K562 (cell line): ENCODE data around the gene MYBPHL. TPM values are rescaled to one million over a fixed set of nuclear protein-coding genes. Genes with fewer than 3 reads are reported as not detected.

Experiments used
- CREBBP ChIP-seq: IDR thresholded peaks from one replicate; pipeline ENCODE4 v1.6.1; 2012; ENCODE audit warnings: low read depth, mild to moderate bottlenecking, control low read depth, inconsistent platforms, low read length
- EWSR1 ChIP-seq: fragments of 450-650 bp; IDR thresholded peaks from 2 replicates; pipeline ENCODE4 v1.6.1; 2018; ENCODE audit warnings: borderline replicate concordance, mild to moderate bottlenecking, low read depth, moderate library complexity; ENCODE audit not compliant: partially characterized antibody
- FOSL1 ChIP-seq: fragments of 200-800 bp; sonication (Bioruptor generic); conservative IDR thresholded peaks from 2 replicates; pipeline ENCODE4 v1.6.1; 2016; ENCODE audit warnings: missing genetic modification characterization, missing compliant biosample characterization
- FOXJ3 ChIP-seq: sonication (generic); formaldehyde crosslinking; IDR thresholded peaks from 2 replicates; pipeline ENCODE4 v1.4.0; 2020; ENCODE audit warnings: mild to moderate bottlenecking, missing genetic modification reagents
- GATA2 ChIP-seq: sonication (generic); formaldehyde crosslinking; IDR thresholded peaks from 2 replicates; pipeline ENCODE4 v1.4.0; 2020; ENCODE audit warnings: mild to moderate bottlenecking, missing genetic modification reagents
- KLF6 ChIP-seq: fragments of 250-450 bp; sonication (Bioruptor Pico); IDR thresholded peaks from 2 replicates; pipeline ENCODE4 v1.4.0; 2020; ENCODE audit warnings: mild to moderate bottlenecking, moderate library complexity, borderline replicate concordance
- MXI1 ChIP-seq: IDR thresholded peaks from 2 replicates; pipeline ENCODE4 v1.6.1; 2011; ENCODE audit warnings: low read depth, mild to moderate bottlenecking, improper control_type of control experiment, low read length
- NR2C2 ChIP-seq, 2 experiments: fragments of 200-800 bp in 1 of 2; sonication (Bioruptor generic) in 1 of 2; sonication (generic) in 1 of 2; formaldehyde crosslinking in 1 of 2; IDR thresholded peaks; 2 replicates each; pipeline versions ENCODE4 v1.6.1 to v1.8.0; 2016 to 2022; ENCODE audit warnings: mild to moderate bottlenecking in 1 of 2, missing compliant biosample characterization in 1 of 2, missing genetic modification characterization in 1 of 2, missing genetic modification reagents in 1 of 2
- NRF1 ChIP-seq, 2 experiments: fragments of 450-650 bp; IDR thresholded peaks in 1 of 2; conservative IDR thresholded peaks in 1 of 2; 2 replicates each; pipeline ENCODE4 v1.6.1; 2014; ENCODE audit warnings: mild to moderate bottlenecking in 2 of 2
- PHTF2 ChIP-seq: fragments of 250-450 bp; sonication (Bioruptor Pico); IDR thresholded peaks from 2 replicates; pipeline ENCODE4 v1.5.0; 2021; ENCODE audit warnings: mild to moderate bottlenecking
- POLR2A ChIP-seq: fragments of 450-650 bp; conservative IDR thresholded peaks from 2 replicates; pipeline ENCODE4 v1.6.1; 2016
- RFX5 ChIP-seq: IDR thresholded peaks from 2 replicates; pipeline ENCODE4 v1.6.1; 2011; ENCODE audit warnings: low read depth, mild to moderate bottlenecking, improper control_type of control experiment, low read length
- SREBF2 ChIP-seq: sonication (generic); formaldehyde crosslinking; IDR thresholded peaks from 2 replicates; pipeline ENCODE4 v1.4.0; 2020; ENCODE audit warnings: mild to moderate bottlenecking, missing genetic modification reagents
- TCF7 ChIP-seq: sonication (generic); IDR thresholded peaks from 2 replicates; pipeline ENCODE4 v1.6.1; 2016; ENCODE audit warnings: antibody characterized with exemption, borderline replicate concordance
- ZBTB5 ChIP-seq: fragments of 450-650 bp; IDR thresholded peaks from 2 replicates; pipeline ENCODE4 v1.6.1; 2017; ENCODE audit warnings: antibody characterized with exemption
- ZMIZ1 ChIP-seq, 2 experiments: fragments of 150-350 bp in 1 of 2; IDR thresholded peaks; 2 replicates each; pipeline ENCODE4 v1.6.1; 2012 to 2016; ENCODE audit warnings: low read depth in 2 of 2, low read length in 2 of 2, mild to moderate bottlenecking in 1 of 2, moderate library complexity in 1 of 2
- ZNF23 ChIP-seq: fragments of 250-450 bp; sonication (Bioruptor Pico); IDR thresholded peaks from 2 replicates; pipeline ENCODE4 v1.4.0; 2020; ENCODE audit warnings: mild to moderate bottlenecking
- ZNF76 ChIP-seq: fragments of 250-450 bp; sonication (Bioruptor Pico); IDR thresholded peaks from 2 replicates; pipeline ENCODE4 v1.4.0; 2020; ENCODE audit warnings: mild to moderate bottlenecking, moderate library complexity, borderline replicate concordance
- ZNF766 ChIP-seq: fragments of 200-800 bp; sonication (Bioruptor generic); conservative IDR thresholded peaks from 2 replicates; pipeline ENCODE4 v1.6.1; 2016; ENCODE audit warnings: missing genetic modification characterization, missing compliant biosample characterization
- polyA plus RNA-seq, 8 experiments: library from polyadenylated mRNA; depleted of rRNA in 4 of 8; stranded (reverse) in 5 of 8; unstranded in 3 of 8; fragments of >200 nt; fragmentation: Nextera tagmentation in 2 of 8; fragmentation: Illumina TruSeq in 1 of 8; extraction: Ambion mirVana in 2 of 8; extraction: Trizol in 1 of 8; gene quantifications; 2 replicates each; pipeline versions ENCODE4 v1.2.1 to v1.2.3, GENCODE V29; 2011 to 2014; ENCODE audit warnings: inconsistent platforms in 1 of 8, missing spikeins in 1 of 8
- total RNA-seq, 7 experiments: library from RNA; depleted of rRNA in 6 of 7; stranded (reverse); fragments of >200 nt in 6 of 7; fragmentation: Illumina TruSeq in 2 of 7; extraction: Trizol in 2 of 7; gene quantifications; 2 replicates each; pipeline versions ENCODE4 v1.2.1 to v1.2.3, GENCODE V29; 2011 to 2021; ENCODE audit warnings: low replicate concordance in 1 of 7
- TF ChIP-seq, protein P1 (sequence below): fragments of 450-650 bp; IDR thresholded peaks from 2 replicates; pipeline ENCODE4 v1.6.1; 2014; ENCODE audit warnings: low read depth, mild to moderate bottlenecking, moderate library complexity, borderline replicate concordance

Gene MYBPHL
- total and polyA plus RNA-seq, 9 of the 15 experiments (the other 6 are each of a cell fraction or from before 2014, with no cell fraction given), result 0.20 to 1.9 (median 0.33) TPM

DNA sequence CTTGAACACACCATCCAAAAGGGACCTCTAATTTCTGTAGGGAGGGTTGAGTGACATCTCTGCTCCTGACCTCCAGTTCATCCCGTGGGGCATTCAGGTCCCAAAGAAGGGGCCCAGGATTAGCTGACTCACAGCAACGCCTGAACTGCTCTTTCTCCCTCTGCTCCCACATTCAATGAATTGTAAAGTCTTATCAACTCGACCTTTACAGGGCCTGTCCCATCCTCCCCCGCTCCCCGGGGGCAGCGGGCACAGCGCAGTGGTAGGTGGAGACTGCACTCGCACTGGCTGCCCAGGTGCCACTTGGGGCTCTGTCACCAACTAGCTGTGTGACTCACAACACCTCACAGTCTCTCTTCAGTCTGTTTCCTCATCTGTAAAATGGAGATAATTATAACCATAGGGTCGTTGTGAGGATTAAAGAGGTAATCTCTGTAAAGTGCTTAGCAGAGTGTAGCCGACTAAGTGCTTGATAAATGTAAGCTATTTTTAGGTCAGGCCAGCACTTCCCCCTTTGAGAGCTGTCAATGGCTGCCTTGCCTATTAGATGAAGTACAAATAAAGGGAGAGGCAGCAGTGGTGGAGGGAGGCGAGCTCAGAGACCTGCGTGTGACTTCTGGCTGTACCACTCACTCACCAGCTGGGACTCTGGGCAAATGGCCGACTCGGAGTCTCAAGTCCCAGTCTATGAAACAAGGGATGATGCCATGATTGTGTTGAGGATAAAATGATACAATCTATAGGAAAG, 637 bp upstream of the MYBPHL start (continued):
- no peak for TF ChIP-seq ZMIZ1 (IDR thresholded peaks at IDR 0.05; ENCODE audit: low read depth in 2 of 2, low read length in 2 of 2)
- no peak for TF ChIP-seq ZNF23 (CRISPR knock-in tag)
- TF ChIP-seq, protein P1, sequence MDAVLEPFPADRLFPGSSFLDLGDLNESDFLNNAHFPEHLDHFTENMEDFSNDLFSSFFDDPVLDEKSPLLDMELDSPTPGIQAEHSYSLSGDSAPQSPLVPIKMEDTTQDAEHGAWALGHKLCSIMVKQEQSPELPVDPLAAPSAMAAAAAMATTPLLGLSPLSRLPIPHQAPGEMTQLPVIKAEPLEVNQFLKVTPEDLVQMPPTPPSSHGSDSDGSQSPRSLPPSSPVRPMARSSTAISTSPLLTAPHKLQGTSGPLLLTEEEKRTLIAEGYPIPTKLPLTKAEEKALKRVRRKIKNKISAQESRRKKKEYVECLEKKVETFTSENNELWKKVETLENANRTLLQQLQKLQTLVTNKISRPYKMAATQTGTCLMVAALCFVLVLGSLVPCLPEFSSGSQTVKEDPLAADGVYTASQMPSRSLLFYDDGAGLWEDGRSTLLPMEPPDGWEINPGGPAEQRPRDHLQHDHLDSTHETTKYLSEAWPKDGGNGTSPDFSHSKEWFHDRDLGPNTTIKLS, result no peak
- TF ChIP-seq GATA2 (CRISPR knock-in tag), result peak; percentile 68
- TF ChIP-seq FOXJ3 (CRISPR knock-in tag), result no peak
- no peak for TF ChIP-seq POLR2A
- peak; percentile 17 to 19; a peak in 2 of 4 replicates for TF ChIP-seq NRF1 (conservative IDR thresholded peaks at IDR 0.05 in 1 of 2, IDR thresholded peaks at IDR 0.05 in 1 of 2)
- no peak for TF ChIP-seq RFX5
- peak; percentile 85 for TF ChIP-seq FOSL1
- TF ChIP-seq ZNF766, result no peak
- no peak for TF ChIP-seq KLF6
- no peak for TF ChIP-seq EWSR1
- TF ChIP-seq CREBBP, result no peak
- 0 out of 2 replicates have a peak, but pooled peaks have one; percentile 11 for TF ChIP-seq TCF7
- TF ChIP-seq ZNF76 (CRISPR knock-in tag), result no peak
- 0 out of 2 replicates have a peak, but pooled peaks have one; percentile 49 for TF ChIP-seq NR2C2 (CRISPR knock-in tag; IDR thresholded peaks at IDR 0.05)
- TF ChIP-seq NR2C2 (tag; IDR thresholded peaks at IDR 0.05), result 0 out of 2 replicates have a peak, but pooled peaks have one; percentile 57
- TF ChIP-seq PHTF2 (CRISPR knock-in tag), result no peak
- TF ChIP-seq SREBF2 (CRISPR knock-in tag), result no peak
- no peak for TF ChIP-seq MXI1
- no peak for TF ChIP-seq ZBTB5
